Measurements from ENCODE around the gene AAK1. TPM values are rescaled to one million over a fixed set of nuclear protein-coding genes. Genes with fewer than 3 reads are reported as not detected.

The AAK1 gene
- total and polyA plus RNA-seq, 10 of the 15 experiments (the other 5 are each of a cell fraction or from before 2014, with no cell fraction given) = 2.9 to 41.4 (median 17.5) TPM

DNA sequence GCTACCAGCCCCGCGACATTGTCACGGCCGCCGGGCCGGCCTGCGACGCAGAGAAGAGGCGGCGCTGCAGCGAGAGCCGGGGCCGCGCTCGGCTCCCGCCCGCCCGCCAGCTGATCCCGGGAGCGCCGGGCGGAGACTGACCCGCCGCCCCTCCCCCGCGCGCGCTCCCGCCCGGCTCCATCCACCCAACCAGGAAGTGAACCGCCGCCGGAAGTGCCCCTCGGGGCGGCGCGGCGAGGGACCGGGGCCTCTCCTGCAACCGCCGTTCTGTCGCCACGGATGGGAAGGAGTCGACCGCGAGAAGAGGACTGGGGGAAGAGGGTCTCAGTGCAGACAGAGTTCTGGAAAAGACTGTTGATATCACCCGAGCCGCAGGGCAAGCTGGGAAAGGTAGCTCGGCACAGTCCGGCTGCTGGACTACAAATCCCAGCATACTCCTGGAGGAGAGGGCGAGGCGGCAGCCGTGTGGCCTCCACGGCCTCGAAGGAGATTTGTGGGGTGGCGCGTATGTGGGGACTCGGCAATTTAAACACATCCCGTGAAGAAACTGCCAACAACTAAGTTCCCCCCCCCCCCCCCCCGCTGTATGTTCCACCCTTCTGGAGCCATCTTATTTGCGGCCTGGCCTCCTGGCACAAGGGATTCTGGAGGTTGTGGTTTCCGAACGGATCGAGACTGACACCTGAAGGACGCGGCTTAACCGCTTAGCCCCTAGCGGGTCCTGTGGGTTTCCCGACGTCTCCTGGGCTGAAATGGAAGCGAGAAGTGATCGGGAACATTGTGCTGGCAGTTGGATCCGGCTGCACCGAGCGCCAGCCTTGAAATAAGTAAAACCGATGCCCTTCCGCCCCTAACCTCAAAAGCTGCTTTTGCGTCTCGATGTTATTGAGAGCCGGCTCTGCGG is at the start of gene AAK1 (continued):
- TF ChIP-seq ZNF217 (IDR thresholded peaks at IDR 0.05) = peak; percentile 37; the same call in 1 of the 2 replicates
- TF ChIP-seq, protein P1, sequence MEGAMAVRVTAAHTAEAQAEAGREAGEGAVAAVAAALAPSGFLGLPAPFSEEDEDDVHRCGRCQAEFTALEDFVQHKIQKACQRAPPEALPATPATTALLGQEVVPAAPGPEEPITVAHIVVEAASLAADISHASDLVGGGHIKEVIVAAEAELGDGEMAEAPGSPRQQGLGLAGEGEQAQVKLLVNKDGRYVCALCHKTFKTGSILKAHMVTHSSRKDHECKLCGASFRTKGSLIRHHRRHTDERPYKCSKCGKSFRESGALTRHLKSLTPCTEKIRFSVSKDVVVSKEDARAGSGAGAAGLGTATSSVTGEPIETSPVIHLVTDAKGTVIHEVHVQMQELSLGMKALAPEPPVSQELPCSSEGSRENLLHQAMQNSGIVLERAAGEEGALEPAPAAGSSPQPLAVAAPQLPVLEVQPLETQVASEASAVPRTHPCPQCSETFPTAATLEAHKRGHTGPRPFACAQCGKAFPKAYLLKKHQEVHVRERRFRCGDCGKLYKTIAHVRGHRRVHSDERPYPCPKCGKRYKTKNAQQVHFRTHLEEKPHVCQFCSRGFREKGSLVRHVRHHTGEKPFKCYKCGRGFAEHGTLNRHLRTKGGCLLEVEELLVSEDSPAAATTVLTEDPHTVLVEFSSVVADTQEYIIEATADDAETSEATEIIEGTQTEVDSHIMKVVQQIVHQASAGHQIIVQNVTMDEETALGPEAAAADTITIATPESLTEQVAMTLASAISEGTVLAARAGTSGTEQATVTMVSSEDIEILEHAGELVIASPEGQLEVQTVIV (IDR thresholded peaks at IDR 0.05; ENCODE audit: borderline replicate concordance, partially characterized antibody) = peak; percentile 89
- peak; percentile 52 to 70; a peak in 3 of 4 replicates for TF ChIP-seq IKZF2 (IDR thresholded peaks at IDR 0.05)
- no peak for TF ChIP-seq CEBPB (IDR thresholded peaks at IDR 0.05; ENCODE audit: borderline replicate concordance in 1 of 2, low read depth in 2 of 2, low read length in 2 of 2)
- TF ChIP-seq YBX1 (IDR thresholded peaks at IDR 0.05) = no peak
- no peak for TF ChIP-seq RAD21 (IDR thresholded peaks at IDR 0.05; ENCODE audit: insufficient read depth, low read depth, low read length)
- TF ChIP-seq, protein P2, sequence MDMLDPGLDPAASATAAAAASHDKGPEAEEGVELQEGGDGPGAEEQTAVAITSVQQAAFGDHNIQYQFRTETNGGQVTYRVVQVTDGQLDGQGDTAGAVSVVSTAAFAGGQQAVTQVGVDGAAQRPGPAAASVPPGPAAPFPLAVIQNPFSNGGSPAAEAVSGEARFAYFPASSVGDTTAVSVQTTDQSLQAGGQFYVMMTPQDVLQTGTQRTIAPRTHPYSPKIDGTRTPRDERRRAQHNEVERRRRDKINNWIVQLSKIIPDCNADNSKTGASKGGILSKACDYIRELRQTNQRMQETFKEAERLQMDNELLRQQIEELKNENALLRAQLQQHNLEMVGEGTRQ (IDR thresholded peaks at IDR 0.05; ENCODE audit: borderline replicate concordance, low read depth, low read length) = no peak
- no peak for TF ChIP-seq STAT1 (conservative IDR thresholded peaks at IDR 0.05)
- TF ChIP-seq, protein P3, sequence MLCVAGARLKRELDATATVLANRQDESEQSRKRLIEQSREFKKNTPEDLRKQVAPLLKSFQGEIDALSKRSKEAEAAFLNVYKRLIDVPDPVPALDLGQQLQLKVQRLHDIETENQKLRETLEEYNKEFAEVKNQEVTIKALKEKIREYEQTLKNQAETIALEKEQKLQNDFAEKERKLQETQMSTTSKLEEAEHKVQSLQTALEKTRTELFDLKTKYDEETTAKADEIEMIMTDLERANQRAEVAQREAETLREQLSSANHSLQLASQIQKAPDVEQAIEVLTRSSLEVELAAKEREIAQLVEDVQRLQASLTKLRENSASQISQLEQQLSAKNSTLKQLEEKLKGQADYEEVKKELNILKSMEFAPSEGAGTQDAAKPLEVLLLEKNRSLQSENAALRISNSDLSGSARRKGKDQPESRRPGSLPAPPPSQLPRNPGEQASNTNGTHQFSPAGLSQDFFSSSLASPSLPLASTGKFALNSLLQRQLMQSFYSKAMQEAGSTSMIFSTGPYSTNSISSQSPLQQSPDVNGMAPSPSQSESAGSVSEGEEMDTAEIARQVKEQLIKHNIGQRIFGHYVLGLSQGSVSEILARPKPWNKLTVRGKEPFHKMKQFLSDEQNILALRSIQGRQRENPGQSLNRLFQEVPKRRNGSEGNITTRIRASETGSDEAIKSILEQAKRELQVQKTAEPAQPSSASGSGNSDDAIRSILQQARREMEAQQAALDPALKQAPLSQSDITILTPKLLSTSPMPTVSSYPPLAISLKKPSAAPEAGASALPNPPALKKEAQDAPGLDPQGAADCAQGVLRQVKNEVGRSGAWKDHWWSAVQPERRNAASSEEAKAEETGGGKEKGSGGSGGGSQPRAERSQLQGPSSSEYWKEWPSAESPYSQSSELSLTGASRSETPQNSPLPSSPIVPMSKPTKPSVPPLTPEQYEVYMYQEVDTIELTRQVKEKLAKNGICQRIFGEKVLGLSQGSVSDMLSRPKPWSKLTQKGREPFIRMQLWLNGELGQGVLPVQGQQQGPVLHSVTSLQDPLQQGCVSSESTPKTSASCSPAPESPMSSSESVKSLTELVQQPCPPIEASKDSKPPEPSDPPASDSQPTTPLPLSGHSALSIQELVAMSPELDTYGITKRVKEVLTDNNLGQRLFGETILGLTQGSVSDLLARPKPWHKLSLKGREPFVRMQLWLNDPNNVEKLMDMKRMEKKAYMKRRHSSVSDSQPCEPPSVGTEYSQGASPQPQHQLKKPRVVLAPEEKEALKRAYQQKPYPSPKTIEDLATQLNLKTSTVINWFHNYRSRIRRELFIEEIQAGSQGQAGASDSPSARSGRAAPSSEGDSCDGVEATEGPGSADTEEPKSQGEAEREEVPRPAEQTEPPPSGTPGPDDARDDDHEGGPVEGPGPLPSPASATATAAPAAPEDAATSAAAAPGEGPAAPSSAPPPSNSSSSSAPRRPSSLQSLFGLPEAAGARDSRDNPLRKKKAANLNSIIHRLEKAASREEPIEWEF (IDR thresholded peaks at IDR 0.05; ENCODE audit: insufficient replicate concordance, low read depth, low read length) = no peak
- TF ChIP-seq DPF2 (IDR thresholded peaks at IDR 0.05) = peak; percentile 74
- no peak; the same call in 1 of the 2 replicates for TF ChIP-seq ZSCAN29 (IDR thresholded peaks at IDR 0.05)
- TF ChIP-seq, protein P4, sequence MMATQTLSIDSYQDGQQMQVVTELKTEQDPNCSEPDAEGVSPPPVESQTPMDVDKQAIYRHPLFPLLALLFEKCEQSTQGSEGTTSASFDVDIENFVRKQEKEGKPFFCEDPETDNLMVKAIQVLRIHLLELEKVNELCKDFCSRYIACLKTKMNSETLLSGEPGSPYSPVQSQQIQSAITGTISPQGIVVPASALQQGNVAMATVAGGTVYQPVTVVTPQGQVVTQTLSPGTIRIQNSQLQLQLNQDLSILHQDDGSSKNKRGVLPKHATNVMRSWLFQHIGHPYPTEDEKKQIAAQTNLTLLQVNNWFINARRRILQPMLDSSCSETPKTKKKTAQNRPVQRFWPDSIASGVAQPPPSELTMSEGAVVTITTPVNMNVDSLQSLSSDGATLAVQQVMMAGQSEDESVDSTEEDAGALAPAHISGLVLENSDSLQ (IDR thresholded peaks at IDR 0.05) = peak; percentile 64
- TF ChIP-seq NRF1 (conservative IDR thresholded peaks at IDR 0.05; ENCODE audit: low read depth, low read length) = no peak
- TF ChIP-seq SMARCA5 (IDR thresholded peaks at IDR 0.05) = peak; percentile 82
- no peak for TF ChIP-seq ZNF384 (IDR thresholded peaks at IDR 0.05; ENCODE audit: borderline replicate concordance, low read depth, low read length)
- TF ChIP-seq SRF (IDR thresholded peaks at IDR 0.05; ENCODE audit: low read depth in 2 of 2, low read length in 2 of 2) = no peak
- TF ChIP-seq NFYA (IDR thresholded peaks at IDR 0.05; ENCODE audit: borderline replicate concordance, low read depth, low read length) = no peak
- TF ChIP-seq BMI1 (IDR thresholded peaks at IDR 0.05; ENCODE audit: borderline replicate concordance) = no peak

Measured in GM12878 (cell line).